GM13977 (cell line): ENCODE results near the gene S100A14.

Experiments
- DNase-seq: peaks from one replicate; pipeline ENCODE4 v3.0.0; 2012; ENCODE audit warnings: low spot score
- in situ Hi-C: fragments of 300-500 bp; cut with MboI; formaldehyde crosslinking; loops from one replicate; pipeline ENCODE4 v1.12.0; 2022; ENCODE audit warnings: low sequenced_read_pairs, low pct_unique_long_range_greater_than_20kb, mixed read lengths, inconsistent platforms; ENCODE audit not compliant: unreplicated experiment
- TF ChIP-seq, protein P1 (sequence below): IDR thresholded peaks from 2 replicates; pipeline ENCODE4 v1.5.1; 2012; ENCODE audit warnings: mild to moderate bottlenecking, control low read depth; ENCODE audit not compliant: insufficient read depth; ENCODE audit errors: extremely low read depth, missing control alignments

The S100A14 gene

DNA sequence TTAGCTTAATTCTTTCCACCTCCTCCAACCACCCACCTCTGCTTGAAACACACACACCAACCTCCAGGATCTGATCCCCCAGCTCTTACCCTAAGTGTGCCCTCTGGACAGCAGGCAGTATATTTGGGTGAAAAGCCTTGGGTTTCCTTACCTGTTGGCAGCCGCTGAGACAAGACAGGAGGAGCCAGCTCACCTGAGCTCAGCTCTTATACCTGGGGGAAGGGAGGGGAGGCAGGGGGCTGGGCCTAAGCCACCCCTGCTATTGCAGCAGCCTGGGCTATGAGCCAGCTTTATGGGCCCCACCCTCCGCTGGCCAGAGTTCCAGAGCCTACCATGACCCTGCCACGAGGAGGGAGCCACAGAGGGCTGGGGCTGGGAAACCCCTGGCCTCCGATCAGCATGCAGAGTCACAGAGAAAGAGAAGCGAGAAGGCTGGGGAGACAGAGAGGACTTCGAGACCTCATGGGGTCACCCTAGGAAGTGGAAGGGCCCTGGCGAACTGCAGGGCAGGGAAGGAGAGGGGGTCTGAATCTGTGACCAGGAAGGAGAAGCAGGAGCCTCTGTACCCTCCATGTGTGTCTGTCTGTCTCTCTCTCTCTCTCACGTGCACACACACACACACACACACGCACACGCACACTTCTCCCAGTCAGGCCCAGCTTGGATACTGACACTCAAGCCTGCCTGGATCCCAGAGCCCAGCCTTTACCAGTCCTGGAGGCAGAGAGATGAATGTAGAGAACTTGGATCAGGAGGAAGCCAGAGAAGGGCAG lies at the start of gene S100A14:
S100A14 (minus strand) TSS at position 182 of the 773 bp plus-strand sequence. CDS start 467 bp downstream, outside the sequence.
- DNase-seq = no peak
- TF ChIP-seq, protein P1, sequence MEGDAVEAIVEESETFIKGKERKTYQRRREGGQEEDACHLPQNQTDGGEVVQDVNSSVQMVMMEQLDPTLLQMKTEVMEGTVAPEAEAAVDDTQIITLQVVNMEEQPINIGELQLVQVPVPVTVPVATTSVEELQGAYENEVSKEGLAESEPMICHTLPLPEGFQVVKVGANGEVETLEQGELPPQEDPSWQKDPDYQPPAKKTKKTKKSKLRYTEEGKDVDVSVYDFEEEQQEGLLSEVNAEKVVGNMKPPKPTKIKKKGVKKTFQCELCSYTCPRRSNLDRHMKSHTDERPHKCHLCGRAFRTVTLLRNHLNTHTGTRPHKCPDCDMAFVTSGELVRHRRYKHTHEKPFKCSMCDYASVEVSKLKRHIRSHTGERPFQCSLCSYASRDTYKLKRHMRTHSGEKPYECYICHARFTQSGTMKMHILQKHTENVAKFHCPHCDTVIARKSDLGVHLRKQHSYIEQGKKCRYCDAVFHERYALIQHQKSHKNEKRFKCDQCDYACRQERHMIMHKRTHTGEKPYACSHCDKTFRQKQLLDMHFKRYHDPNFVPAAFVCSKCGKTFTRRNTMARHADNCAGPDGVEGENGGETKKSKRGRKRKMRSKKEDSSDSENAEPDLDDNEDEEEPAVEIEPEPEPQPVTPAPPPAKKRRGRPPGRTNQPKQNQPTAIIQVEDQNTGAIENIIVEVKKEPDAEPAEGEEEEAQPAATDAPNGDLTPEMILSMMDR = no peak

DNA sequence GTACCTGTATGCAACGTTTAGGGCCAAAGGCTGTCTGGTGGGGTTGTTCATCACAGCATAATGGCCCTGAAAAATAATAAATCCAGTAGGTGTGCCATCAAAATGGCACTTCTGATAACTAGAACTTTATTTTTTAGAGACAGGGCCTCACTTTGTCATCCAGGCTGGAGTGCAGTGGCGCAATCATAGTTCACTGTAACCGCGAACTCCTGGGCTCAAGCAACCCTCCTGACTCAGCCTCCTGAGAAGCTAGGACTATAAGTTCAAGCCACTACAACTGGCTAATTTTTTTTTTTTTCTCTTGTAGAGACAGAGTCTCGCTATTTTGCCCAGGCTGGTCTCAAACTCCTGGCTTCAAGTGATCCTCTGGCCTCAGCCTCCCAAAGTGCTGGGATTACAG lies 47.1 kb upstream of the S100A14 start:
- in situ Hi-C loops = no loop called here
- DNase-seq = no peak
- TF ChIP-seq, protein P1 = no peak

More for the DNA sequence above, at the start of gene S100A14:
- in situ Hi-C loops = no loop called here

DNA sequence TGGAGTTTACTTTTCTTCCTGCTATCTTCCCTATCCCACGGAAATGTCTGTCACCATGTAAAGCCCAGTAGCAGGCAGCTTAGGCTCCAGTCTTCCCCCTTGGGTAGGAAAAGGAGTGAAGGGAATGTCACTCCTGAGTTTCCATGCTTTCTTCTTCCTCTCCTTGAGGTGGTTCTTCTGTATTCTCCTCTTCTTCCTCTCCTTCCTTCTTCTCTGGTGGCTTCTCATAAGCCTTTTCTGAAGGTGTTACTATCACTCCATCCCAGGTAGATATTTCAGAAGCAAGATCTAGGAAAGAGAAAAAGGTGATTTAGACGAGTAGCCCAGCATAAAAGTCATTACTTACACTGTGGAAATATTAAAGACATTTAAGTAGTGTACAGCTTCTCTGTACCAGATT lies 46.1 kb upstream of the S100A14 start:
- DNase-seq = no peak
- TF ChIP-seq, protein P1 = no peak
- in situ Hi-C loops = no loop called here

DNA sequence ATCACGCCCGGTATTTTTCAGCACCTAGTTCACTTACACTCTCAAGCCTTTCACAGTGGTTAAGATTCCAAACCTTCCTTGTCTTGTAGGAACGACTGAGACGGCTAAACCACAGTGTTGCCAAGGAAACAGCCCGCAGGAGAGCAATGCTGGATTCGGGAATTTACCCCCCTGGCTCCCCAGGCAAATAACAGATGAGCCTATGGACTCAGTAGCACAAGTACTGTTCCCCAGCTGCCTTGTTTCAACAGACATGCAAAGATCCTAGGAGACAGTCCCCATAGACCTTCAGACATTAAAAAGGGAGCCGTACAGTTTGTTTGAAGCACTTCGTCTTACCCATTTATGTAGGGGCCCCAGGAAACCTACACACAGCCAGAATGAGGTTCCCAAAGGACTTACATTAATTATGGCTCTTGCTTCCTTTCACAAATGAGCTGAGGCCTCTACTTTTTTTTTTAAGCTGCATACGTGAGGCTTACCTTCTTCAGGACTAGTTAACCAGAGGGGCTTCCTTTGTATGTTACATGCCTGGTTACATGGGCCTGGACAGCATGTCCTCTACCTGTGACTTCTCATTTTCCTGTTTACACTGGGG lies 45.1 kb upstream of the S100A14 start:
- no peak for DNase-seq
- TF ChIP-seq, protein P1 = no peak
- in situ Hi-C loops = no loop called here

DNA sequence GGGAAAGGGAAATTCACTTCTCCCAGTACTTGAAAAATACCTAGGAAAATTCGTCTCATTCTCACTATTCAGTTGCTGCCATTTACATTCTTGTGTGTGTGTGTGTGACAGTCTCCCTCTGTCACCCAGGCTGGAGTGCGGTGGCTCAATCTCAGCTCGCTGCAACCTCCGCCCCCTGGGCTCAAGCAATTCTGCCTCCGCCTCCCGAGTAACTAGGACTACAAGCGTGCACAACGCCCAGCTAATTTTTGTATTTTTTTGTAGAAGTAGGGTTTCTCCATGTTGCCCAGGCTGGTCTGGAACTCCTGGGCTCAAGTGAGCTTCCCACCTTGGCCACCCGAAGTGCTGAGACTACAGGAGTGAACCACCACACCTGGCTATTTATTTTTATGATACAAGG lies 43.5 kb upstream of the S100A14 start:
- no peak for DNase-seq
- in situ Hi-C loops = no loop called here
- TF ChIP-seq, protein P1 = no peak

DNA sequence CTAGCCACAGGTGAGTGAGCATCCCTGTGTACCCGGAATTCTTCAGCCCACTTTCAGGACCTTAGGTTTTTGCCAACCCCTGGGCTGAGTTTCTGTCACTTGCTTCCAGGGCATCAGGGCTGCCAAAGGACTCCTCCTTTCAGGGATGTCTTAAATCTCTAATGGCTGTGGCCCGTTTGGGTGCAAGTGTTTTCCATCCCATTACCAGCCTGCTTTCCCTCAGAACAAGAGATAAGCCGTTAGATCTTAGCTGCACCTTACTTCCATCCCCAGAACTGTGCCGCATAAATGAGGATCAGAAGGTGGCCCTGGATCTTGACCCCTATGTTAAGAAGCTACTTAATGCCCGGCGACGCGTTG lies 43.0 kb upstream of the S100A14 start:
- in situ Hi-C loops = no loop called here
- TF ChIP-seq, protein P1 = no peak
- DNase-seq = no peak
